ENCODE results near the gene SCYL2.
A peak's percentile ranks its signal among the peaks of the same experiment; 100 is the strongest.
"Not testable (repeated sequence)": the region's sequence is repeated elsewhere in the genome, so short reads cannot be mapped to it uniquely, and the experiment has no call there.

Gene SCYL2, protein sequence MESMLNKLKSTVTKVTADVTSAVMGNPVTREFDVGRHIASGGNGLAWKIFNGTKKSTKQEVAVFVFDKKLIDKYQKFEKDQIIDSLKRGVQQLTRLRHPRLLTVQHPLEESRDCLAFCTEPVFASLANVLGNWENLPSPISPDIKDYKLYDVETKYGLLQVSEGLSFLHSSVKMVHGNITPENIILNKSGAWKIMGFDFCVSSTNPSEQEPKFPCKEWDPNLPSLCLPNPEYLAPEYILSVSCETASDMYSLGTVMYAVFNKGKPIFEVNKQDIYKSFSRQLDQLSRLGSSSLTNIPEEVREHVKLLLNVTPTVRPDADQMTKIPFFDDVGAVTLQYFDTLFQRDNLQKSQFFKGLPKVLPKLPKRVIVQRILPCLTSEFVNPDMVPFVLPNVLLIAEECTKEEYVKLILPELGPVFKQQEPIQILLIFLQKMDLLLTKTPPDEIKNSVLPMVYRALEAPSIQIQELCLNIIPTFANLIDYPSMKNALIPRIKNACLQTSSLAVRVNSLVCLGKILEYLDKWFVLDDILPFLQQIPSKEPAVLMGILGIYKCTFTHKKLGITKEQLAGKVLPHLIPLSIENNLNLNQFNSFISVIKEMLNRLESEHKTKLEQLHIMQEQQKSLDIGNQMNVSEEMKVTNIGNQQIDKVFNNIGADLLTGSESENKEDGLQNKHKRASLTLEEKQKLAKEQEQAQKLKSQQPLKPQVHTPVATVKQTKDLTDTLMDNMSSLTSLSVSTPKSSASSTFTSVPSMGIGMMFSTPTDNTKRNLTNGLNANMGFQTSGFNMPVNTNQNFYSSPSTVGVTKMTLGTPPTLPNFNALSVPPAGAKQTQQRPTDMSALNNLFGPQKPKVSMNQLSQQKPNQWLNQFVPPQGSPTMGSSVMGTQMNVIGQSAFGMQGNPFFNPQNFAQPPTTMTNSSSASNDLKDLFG

DNA sequence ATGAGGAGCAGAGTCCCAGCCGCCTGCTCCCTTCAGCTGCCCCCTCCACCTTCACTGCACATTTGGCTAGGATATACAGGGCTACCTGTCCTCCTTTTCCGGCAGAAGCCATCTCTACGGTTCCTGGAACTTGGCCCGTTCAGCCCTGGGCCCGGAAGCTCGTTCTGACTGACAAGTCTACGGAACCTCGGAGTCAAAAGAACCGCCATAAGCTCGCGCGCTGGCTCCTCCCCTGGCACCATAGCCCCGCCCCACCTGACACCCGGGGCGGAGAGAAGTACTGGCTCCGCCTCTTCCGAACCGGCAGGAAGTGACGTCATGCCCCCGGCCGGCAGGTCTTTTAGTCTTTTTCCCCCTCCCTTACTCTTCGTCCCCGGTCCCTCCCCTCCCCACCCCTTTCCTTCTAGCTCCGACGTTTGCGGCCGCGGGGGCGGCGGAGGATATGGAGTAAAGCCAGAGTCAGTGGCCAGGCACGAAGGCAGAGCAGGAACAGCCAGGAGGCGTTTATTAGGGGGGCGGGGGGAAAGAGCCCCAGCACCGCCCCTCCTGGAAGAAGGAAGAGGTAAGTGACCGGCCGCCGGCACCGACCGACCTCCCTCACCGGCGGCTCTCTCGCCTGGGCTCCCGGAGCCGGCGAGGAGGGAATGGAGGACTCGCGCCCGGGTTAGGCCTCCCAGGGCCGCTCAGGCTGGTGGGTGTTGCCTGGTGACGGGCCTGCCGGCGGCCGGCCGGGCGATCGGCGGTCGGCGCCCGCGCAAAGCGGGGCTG, at the start of gene SCYL2, which contains the start of gene DEPDC4:
Gene SCYL2 (plus strand): TSS at position 343 of the 768 bp plus-strand sequence. CDS start 15,794 bp downstream, outside the sequence.
Gene DEPDC4 (minus strand): TSS at position 245 of the 768 bp plus-strand sequence. CDS start 3 bp downstream, at position 242.
- peak; percentile 93 for DNase-seq

DNA sequence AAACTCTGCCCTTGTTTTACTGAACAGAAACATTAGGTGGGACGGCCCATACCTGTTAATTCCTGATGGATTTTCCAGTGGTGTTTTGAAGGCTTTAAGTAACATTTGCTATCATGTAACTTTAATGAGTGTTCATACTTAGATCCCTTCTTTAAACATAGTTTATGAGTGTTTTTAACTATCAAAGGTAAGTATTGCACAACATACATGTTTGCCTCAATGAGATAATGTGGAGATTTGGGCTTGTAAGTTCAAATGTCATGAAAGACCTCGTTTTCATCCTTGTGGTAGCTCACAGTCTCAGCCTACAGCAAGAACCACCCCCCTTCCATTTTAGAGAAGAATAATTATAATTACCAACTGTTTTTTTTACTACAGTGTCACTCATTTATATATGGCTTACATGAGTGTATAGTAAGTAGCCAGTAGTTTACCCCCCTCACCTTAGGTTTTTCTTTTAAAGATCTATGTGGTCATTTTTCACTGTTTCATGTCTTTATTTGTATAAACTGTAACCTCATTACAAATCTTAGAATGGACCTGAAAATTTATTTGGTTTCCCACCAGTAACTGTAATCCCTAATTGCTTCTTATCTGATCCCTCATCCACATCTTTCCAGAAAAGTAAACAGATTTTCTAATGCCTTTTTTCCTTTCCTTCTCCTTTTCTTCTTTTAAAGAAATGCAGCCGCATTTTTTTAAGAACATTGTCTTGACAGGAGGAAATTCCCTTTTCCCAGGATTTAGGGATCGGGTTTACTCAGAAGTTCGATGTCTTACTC, 47.5 kb upstream of the SCYL2 start:
- no peak for DNase-seq

DNA sequence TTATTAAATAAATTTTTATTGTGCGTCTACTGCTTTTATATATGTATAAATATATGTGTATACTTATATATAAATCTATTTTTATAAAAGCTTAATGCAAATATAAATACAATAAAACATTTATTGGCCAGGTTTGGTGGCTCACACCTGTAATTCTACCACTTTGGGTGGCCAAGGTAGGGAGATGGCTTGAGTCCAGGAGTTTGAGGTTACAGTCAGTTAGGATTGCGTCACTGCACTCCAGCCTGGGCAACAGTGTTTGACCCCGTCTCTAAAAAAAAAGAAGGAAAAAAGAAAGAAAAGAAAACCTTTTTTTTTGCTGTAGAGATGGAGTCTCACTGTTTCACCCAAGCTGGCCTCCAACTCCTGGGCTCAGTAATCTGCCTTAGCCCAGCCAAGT, 45.5 kb upstream of the SCYL2 start:
- no peak for DNase-seq

DNA sequence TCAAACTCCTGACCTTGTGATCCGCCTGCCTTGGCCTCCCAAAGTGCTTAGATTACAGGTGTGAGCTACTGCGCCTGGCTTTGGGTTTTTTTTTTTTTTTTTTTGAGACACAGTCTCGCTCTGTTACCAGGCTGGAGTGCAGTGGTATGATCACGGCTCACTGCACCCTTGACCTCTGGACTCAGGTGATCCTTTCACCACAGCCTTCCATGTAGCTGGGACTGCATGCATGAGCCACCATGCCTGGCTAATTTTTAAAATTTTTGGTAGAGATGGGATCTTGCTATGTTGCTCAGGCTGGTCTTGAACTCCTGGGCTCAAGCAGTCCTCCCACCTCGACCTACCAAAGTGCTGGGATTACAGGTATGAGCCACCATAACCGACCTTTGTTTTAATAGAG, 44.8 kb upstream of the SCYL2 start:
- DNase-seq = not testable (repeated sequence)

DNA sequence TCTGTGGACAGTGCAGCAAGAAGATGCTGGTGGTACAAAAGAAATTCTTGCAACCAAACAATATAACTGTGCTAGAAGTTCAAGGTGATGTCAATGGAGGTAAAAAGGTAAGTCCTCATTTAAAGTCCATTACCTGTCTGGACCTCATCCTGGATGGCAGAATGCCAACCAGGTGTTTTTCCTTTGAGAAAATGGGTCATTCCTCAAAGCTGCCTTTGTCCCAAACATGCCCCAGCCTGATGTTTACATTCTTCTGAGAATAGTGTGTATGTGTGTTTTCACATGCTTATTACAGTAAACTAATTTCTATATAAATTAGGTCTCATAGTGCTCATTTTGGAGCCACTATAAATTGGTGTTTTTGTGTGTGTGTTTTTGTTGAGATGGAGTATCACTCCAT, 41.5 kb upstream of the SCYL2 start:
- no peak for DNase-seq

DNA sequence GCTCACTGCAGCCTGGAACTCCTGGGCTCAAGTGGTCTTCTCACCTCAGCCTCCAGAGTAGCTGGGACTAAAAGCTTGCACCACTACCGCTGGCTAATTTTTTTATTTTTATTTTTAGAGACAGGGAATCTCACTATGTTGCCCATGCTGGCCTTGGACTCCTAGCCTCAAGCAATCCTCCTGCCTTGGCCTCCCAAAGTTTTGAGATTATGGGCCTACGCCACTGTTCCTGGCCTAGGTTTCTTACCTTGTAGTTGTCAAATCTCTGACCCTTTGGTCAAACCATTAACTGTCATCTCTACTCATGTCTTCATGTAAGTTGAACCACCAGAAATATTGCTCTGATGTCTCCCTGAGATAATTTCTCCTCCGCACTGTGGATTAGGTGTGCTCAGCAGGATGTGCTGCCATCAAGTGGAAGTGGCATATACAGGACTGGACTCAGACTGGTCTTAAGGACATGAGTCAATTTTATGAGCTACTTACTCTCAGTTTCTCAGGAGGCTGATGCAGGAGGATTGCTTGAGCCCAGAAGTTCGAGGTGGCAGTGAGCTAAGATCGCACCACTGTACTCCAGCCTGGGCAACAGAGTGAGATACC, 37.8 kb upstream of the SCYL2 start:
- no peak for DNase-seq

DNA sequence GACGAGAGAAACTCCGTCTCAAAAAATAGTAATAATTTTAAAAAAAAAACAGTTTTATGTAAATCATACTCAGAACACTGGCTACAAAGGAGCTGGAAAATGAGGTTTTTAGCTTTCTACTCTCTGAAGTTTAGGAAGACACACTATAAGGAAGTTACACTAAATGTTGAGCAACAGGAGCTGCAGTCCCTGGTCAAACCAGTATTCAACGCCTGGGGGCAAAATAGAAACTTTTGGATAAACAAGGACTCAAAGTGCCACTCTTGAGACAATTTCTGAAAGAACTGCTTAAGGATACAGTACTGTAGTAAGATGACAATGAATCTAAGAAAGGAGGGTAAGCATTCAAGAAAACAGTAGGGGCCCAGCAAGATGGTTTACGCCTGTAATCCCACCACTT, 37.1 kb upstream of the SCYL2 start:
- no peak for DNase-seq

DNA sequence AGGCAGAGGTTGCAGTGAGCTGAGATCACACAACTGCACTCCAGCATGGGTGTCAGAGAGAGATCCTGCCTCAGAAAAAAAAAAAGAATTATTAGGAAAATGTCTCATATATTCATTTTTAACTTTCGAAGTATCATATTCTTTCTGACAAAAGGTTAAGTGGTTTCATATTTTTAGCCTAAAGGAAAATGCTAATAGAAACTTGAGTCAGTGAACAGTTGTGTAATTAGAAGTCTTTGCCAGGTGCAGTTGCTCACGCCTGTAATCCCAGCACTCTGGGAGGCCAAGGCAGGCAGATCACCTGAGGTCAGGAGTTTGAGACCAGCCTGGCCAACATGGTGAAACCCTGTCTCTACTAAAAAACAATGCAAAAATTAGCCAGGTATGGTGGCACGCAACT, 35.1 kb upstream of the SCYL2 start:
- DNase-seq = not testable (repeated sequence)

DNA sequence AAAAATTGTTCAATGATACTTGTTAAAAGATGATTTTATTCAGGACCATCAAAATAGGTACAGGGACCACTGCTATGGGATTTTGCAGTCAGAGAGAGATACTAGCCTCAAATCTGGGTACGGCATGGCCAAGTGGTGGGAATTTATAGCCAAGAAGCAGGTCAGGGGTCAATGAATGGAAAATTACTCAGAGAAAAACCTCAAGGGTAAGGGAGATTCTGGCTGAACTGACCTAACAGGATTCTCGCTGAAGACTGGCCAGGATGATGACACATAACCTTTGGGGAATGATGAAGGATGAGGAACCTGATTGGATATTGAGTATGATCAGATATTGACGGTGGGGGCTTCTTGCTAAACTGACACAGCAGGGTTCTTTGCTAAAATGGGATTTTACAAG, 32.8 kb upstream of the SCYL2 start:
- DNase-seq = no peak

DNA sequence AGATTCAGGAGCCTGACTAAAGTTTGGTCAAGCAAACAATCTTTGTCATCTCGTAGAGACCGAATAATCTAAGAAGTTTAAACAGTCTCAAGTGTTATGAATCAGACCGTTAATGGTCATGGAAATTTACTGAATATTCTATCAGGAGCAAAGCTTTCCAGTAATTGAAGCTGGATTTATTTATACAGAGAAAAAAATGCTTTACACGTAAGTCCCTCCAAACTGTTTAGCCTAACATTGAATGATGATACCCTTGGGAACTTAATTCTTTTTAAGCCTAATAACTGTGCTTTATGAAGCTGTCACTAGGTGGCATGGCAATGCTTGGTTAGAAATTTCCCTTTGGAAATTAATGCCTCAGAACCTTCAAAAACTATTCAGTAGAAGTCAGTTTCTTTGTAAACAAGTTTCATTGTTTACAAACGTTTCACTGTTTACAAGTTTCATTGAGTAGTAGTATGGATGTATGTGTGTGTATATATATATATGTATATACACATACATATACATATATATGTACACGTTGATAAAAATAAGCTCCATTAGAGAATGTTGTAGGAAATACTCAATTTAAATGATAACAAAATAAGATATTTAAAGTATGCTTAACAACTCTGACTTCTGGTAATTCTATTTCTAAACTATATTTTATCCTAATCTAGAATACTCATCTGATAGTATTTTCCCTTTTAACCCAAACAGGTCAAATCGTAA, 32.2 kb upstream of the SCYL2 start:
- DNase-seq = peak; percentile 49

DNA sequence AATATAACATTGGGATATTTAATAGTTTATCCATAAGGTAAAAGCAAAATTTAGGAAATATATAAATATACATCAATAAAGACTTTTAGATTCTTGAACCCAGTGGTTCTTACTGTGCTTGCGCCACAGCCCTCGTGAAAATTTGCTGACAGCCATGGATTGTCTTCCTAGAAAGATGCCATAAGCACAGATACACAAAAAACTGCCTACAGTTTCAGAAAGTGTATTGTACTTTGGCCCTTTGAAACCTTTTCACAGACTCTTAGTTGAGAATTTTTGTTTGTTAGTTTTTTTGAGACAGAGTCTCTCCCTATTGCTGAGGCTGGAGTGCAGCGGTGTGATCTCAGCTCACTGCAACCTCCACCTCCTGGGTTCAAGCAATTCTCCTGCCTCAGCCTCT, 28.2 kb upstream of the SCYL2 start:
- no peak for DNase-seq

DNA sequence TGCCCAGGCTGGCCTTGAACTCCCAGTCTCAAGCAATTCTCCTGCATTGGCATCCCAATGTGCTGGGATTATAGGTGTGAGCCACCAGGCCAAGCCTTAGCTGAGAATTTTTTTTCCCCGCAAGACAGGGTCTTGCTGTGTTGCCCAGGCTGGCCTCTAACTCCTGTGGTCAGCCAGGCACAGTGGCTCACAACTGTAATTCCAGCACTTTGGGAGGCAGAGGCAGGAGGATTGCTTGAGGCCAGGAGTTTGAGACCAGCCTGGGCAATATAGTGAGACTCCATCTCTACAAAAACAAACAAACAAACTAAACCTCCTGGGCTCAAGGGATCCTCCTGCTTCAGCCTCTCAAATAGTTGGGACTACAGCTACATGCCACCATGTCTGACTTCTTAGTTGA, 27.4 kb upstream of the SCYL2 start:
- DNase-seq = no peak

DNA sequence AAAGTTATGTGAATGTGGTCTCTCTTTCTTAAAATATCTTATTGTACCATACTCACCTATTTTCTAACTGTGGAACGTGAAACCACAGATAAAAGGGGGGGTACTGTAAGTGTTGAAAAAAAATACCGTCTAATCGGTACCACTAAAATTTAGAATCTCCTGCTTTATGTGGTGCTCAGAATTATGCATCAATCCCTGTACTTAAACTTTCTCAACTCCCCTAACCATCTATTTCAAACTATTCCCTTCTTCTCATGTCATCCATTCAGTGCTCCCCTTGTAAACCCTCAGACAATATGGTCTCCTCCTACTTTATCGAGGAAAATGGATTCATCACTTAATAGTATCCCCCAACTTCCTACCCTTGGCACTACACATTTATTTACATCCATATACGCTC, 23.8 kb upstream of the SCYL2 start:
- no peak for DNase-seq

DNA sequence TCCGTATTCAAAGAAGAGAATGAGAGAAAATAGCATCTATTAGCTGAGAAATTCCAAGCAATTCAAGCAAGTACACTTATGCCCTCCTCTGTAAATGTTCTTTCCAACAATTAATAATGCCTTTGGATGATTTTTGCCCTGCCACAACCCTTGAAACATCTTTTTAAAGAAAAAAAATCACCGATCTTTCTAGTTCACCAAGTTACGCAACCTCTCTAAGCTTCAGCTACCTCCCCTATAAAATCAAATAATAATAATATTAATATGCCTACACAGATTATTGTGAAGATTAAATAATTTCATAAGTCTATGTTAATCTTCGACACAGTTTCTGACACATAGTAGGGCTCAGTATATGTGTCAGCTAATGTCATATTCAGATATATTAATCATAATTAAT, 19.2 kb upstream of the SCYL2 start:
- DNase-seq = no peak

DNA sequence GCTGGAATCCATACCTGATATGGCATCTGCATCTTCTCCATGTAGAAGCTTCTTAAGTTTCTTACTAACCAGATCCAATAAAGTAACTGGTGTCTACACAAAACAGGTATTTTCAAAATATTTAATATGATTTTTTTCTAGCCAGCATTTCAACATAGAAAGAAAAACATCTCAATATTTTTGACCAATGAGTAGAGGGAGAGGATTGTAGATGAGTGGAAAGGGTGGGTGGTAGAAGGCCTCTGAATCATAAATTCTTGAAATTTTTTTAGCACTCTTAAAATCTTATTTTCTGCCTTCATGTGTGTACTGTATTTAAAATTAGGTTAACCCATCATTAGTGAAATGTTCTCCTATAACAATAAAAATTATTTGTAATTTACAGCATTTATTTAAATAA, 18.1 kb upstream of the SCYL2 start:
- DNase-seq = no peak

DNA sequence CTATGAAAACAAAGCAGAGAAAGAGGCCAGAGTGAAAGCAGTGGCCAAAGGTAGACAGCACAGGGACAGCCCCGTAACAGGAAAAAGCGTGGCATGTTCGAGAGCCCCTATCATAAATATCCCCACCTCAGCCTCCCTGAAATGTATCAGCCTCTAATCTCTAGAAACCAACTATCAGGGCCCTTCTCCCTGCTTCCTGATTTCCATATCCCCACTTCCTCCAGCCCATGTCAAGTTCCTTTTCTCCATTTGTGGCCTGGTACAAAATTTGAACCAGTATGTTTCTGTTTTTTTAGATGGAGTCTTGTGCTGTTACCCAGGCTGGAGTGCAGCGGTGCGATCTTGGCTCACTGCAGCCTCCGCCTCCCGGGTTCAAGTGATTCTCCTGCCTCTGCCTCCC, 17.0 kb upstream of the SCYL2 start:
- DNase-seq = no peak

DNA sequence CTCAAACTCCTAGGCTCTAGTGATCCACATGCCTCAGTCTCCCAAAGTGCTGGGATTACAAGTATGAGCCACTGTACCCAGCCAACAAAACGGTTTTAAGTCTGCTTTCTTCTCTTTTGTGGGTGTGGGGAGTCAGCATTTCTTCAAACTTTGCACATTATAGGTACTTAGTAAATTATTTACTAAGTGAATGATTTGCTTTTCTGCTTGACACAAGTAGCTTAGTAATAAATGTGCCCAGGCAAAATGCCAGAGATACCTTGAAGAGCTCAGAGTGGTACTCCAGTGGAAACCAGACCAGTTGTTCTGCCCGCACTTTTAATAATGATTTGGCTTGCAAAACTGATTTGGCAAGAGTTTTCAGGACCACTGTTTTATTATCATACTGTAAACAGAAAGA, 15.1 kb upstream of the SCYL2 start:
- DNase-seq = peak; percentile 52

DNA sequence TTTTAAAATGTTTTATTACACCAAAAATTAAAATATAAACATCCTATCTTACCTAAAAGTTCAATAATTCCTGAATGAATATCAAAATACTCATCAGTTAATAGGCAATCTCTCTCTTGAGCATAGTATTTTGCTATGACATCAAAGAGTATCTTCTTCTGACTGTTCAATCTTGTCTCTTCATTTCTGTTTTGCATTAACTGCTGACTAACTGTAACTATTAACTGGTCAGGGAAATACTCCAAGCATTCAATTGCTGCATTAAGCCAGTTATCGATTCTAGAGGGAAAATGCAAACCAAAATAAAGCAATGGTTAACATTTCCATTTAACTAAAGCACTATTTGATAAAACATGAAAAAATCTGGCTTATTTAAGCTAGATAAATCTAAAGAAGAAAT, 13.5 kb upstream of the SCYL2 start:
- no peak for DNase-seq

DNA sequence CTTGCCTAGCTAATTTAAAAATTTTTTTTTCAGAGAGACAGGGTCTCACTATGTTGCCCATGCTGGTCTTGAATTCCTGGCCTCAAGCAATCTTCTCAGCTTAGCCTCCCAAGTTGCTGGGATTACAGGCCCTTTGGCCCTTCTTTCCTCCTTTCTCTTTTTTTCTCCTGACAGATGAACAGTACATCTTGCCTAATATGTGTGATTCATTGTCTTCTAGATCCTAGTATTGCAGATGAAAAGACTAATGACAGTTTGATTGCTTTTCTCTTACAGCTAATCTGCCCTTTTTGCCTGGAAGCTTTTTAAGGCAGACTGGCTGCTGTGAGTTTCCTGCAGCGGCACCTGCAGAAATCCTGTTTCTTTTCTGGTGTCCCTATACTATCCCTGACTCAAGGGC, 12.1 kb upstream of the SCYL2 start:
- no peak for DNase-seq

DNA sequence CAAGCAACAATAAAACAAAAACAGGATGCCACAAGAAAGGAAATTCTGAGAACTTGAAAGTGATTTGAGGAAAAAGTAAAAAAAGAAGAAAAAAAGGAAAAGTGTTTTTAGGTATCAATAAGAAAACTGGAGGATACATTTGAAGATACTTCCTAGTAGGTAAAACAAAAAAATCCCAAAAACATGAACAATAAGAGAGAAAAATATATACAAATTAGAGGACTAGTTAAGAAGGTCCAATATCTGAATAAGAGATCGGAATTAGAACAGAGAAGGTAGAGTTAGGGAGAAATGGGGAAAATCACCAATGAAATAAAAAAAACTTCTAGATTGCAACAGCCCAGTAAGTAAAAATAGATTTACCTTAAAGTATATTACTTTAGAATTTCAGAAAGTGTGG, 8.8 kb upstream of the SCYL2 start:
- no peak for DNase-seq

DNA sequence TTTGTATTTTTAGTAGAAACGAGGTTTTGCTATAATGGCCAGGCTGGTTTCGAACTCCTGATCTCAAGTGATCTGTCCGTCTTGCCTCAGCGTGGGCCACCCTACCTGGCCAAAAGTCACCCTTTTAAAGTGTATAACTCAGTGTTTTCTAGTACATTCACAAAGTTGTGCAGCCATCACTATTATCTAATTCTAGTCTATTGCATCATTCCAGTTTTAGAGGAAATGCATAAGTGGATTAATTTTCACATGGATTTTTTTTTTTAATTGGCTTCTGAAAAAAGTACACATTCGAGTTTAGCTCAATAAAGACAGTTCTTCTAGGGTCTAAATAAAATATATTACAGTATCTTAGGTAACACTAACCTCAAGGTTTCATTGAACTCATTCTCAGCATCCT, 3.8 kb upstream of the SCYL2 start:
- no peak for DNase-seq
